HG02642 (cell line): ENCODE data around the gene TEAD2.

Experiments
- ATAC-seq: cut with Tn5 transposase; IDR thresholded peaks from one replicate; pipeline ENCODE4 v1.9.1; 2021; ENCODE audit warnings: mild to moderate bottlenecking; ENCODE audit not compliant: unreplicated experiment, poor library complexity

Gene TEAD2

GRCh38 chr19:49297403-49297802, 64.8 kb downstream of the TEAD2 start:
- ATAC-seq: no peak

- no peak for ATAC-seq
Measured at GRCh38 chr19:49295208-49295880, 66.9 kb downstream of the TEAD2 start.

- no peak for ATAC-seq
Measured at GRCh38 chr19:49294401-49294800, 67.8 kb downstream of the TEAD2 start.
